GM23248 (cell line): Measurements from ENCODE around the gene TSPAN14. TPM values are rescaled to one million over a fixed set of nuclear protein-coding genes. Genes with fewer than 3 reads are reported as not detected.

ENCODE experiments used
- DNase-seq: peaks from one replicate; pipeline ENCODE4 v3.0.0-alpha.2; 2015
- H2AFZ ChIP-seq: fragments of 200-600 bp; sonication (generic); 2 replicates; pipeline ENCODE4 v1.6.1; 2016; ENCODE audit warnings: antibody characterized with exemption
- H3F3A ChIP-seq: fragments of 200-600 bp; sonication (generic); 2 replicates; pipeline ENCODE4 v1.6.1; 2016; ENCODE audit warnings: mild to moderate bottlenecking, antibody characterized with exemption, mixed run types; ENCODE audit not compliant: insufficient read depth
- H3K27ac ChIP-seq: fragments of 200-600 bp; sonication (generic); 2 replicates; pipeline ENCODE4 v1.5.1; 2016; ENCODE audit warnings: mild to moderate bottlenecking
- H3K27me3 ChIP-seq: fragments of 200-600 bp; sonication (generic); replicated peaks from 2 replicates; pipeline ENCODE4 v1.6.1; 2016; ENCODE audit warnings: mild to moderate bottlenecking; ENCODE audit not compliant: insufficient read depth
- H3K36me3 ChIP-seq: fragments of 200-600 bp; sonication (generic); 2 replicates; pipeline ENCODE4 v1.6.1; 2016; ENCODE audit warnings: low read depth, mild to moderate bottlenecking
- H3K4me1 ChIP-seq: fragments of 200-600 bp; sonication (generic); 2 replicates; pipeline ENCODE4 v1.6.1; 2016; ENCODE audit warnings: mild to moderate bottlenecking; ENCODE audit not compliant: insufficient read depth
- H3K4me2 ChIP-seq: fragments of 200-600 bp; sonication (generic); one replicate; pipeline ENCODE4 v1.6.1; 2016; ENCODE audit warnings: mild to moderate bottlenecking; ENCODE audit not compliant: unreplicated experiment
- H3K4me3 ChIP-seq: fragments of 200-600 bp; sonication (generic); 2 replicates; pipeline ENCODE4 v1.5.1; 2016; ENCODE audit warnings: mild to moderate bottlenecking
- H3K79me2 ChIP-seq: fragments of 200-600 bp; sonication (generic); 2 replicates; pipeline ENCODE4 v1.6.1; 2016; ENCODE audit warnings: mild to moderate bottlenecking; ENCODE audit not compliant: insufficient read depth
- H3K9ac ChIP-seq: fragments of 200-600 bp; sonication (generic); 2 replicates; pipeline ENCODE4 v1.6.1; 2016; ENCODE audit warnings: mild to moderate bottlenecking
- H3K9me2 ChIP-seq: fragments of 200-600 bp; sonication (generic); 2 replicates; pipeline ENCODE4 v1.6.1; 2016; ENCODE audit warnings: mixed run types, mild to moderate bottlenecking, moderate library complexity; ENCODE audit not compliant: insufficient read depth
- H3K9me3 ChIP-seq: fragments of 200-600 bp; sonication (generic); one replicate; pipeline ENCODE4 v1.6.1; 2017; ENCODE audit warnings: low read depth
- H4K20me1 ChIP-seq: fragments of 200-600 bp; sonication (generic); 2 replicates; pipeline ENCODE4 v1.6.0; 2016; ENCODE audit not compliant: insufficient read depth
- EZH2 ChIP-seq: fragments of 200-600 bp; sonication (generic); IDR thresholded peaks from 2 replicates; pipeline ENCODE4 v1.6.1; 2018; ENCODE audit warnings: antibody characterized with exemption, mild to moderate bottlenecking; ENCODE audit not compliant: insufficient read depth, poor library complexity, severe bottlenecking
- EZH2phosphoT487 ChIP-seq: fragments of 200-600 bp; sonication (generic); IDR thresholded peaks from 2 replicates; pipeline ENCODE4 v1.6.1; 2018; ENCODE audit warnings: antibody characterized with exemption, moderate library complexity, mild to moderate bottlenecking, low read depth; ENCODE audit not compliant: insufficient read depth
- WGBS, 2 experiments: methylation state at CpG; one replicate each; pipeline ENCODE4 v1.1.6; 2015 to 2017; ENCODE audit warnings: low lambda C conversion rate in 2 of 2, low coverage in 1 of 2; ENCODE audit errors: missing lambda C conversion rate in 2 of 2; 5-methylcytosine and 5-hydroxymethylcytosine counted together
- in situ Hi-C: fragments of 300-500 bp; cut with MboI; formaldehyde crosslinking; loops from 2 replicates; pipeline ENCODE4 v1.15.0; 2020
- polyA plus RNA-seq: library from polyadenylated mRNA; unstranded; fragments of >200 nt; fragmentation: Nextera tagmentation; extraction: Ambion mirVana; gene quantifications from 2 replicates; pipeline ENCODE4 v1.2.1, GENCODE V29; 2016
- total RNA-seq: library from RNA; depleted of rRNA; stranded (reverse); fragments of >200 nt; shearing (Covaris generic); gene quantifications from 2 replicates; pipeline ENCODE4 v1.2.3, GENCODE V29; 2014

The TSPAN14 gene
- total and polyA plus RNA-seq, 2 experiments from 2014 or later, result 14.1 to 23.7 TPM

GRCh38 chr10:80441831-80442230, 12.3 kb upstream of the TSPAN14 start:
- no peak for DNase-seq
- in situ Hi-C loops, result loop anchor here (25.0 kb wide), 1 partner anchor 470 kb away; no protein-coding TSS in a partner anchor
- no peak for TF ChIP-seq EZH2
- no peak for TF ChIP-seq EZH2phosphoT487
- H3K9ac ChIP-seq, result no peak overlapping the region
- peaks cover 25% of the 10 kb centered on the region for H3K27me3 ChIP-seq
- no peak overlapping the region for H3K4me3 ChIP-seq
- H3K79me2 ChIP-seq, result no peaks in the 10 kb centered on the region
- no peaks in the 10 kb centered on the region for H3K9me2 ChIP-seq
- 76 to 78% methylated on average over 8 of the region's 8 CpGs for WGBS, 2 experiments
- H3K9me3 ChIP-seq, result no peaks in the 10 kb centered on the region
- H3K27ac ChIP-seq, result no peak overlapping the region
- H3K36me3 ChIP-seq, result no peaks in the 10 kb centered on the region
- H3K4me2 ChIP-seq, result no peak overlapping the region
- H3F3A ChIP-seq, result no peaks in the 10 kb centered on the region
- no peak overlapping the region for H2AFZ ChIP-seq
- no peaks in the 10 kb centered on the region for H3K4me1 ChIP-seq
- no peaks in the 10 kb centered on the region for H4K20me1 ChIP-seq

DNA sequence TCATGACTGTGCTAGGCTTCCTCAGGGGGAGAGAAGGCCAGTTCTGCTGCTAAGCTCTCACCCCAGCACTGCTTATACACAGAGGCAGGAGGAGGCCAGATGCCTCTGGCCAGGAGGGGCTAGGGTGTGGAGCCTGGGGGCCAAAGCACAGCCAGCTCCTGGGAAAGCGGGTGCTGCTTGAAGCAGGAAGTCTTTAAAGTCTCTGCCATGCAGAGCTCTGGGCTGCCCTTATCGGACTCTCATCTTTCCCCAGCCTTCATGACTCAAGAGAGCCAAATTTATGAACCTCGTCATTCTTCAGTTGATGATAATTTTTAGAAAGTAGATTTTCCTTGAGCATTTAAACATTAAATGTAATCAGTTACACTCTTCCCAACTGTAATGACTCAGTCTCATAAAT, 11.2 kb upstream of the TSPAN14 start:
- Histone ChIP-seq H3K79me2 (no peaks in the 10 kb centered on the region), H3K9me2 (no peaks in the 10 kb centered on the region), H3K9ac (no peak overlapping the region), H3K4me3 (no peak overlapping the region), H3K4me2 (no peak overlapping the region), H3K27me3 (peaks cover 14% of the 10 kb centered on the region), H2AFZ (no peak overlapping the region), H3K9me3 (no peaks in the 10 kb centered on the region), H3K4me1 (no peaks in the 10 kb centered on the region), H3K36me3 (no peaks in the 10 kb centered on the region), H4K20me1 (no peaks in the 10 kb centered on the region), H3K27ac (no peak overlapping the region), H3F3A (no peaks in the 10 kb centered on the region)
- WGBS, 2 experiments, result 60 to 62% methylated on average over 3 of the region's 3 CpGs
- TF ChIP-seq EZH2phosphoT487 (no peak), EZH2 (no peak)
- no peak for DNase-seq
- in situ Hi-C loops, result loop anchor here (25.0 kb wide), 1 partner anchor 469 kb away; no protein-coding TSS in a partner anchor

DNA sequence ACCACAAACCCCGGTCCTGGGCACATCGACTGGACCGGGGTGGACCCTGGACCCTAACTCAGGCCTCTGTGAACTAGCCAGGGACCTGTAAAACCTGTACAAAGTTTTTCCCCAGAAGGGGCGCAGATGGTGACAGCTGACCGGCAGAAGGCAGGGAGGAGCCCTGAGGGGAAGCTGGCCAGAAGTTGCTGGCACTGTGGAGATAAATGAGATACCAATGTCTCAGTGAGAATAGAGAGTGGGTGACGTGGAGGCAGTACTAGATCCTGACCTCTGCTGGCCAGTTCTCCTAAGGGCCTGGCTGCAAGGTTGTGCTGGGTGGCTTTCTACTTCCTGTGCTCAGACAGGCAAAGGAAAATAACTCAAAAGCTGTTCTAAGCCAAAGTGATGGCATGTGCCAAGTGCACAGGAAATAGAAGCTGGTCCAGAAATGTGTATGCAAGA, 10.6 kb upstream of the TSPAN14 start:
- Histone ChIP-seq H3K27me3 (peaks cover 8% of the 10 kb centered on the region), H3K4me3 (no peak overlapping the region), H3K27ac (no peak overlapping the region), H3F3A (no peaks in the 10 kb centered on the region), H2AFZ (no peak overlapping the region), H3K36me3 (no peaks in the 10 kb centered on the region), H3K79me2 (no peaks in the 10 kb centered on the region), H3K4me1 (no peaks in the 10 kb centered on the region), H3K4me2 (no peak overlapping the region), H4K20me1 (no peaks in the 10 kb centered on the region), H3K9me3 (no peaks in the 10 kb centered on the region), H3K9me2 (no peaks in the 10 kb centered on the region), H3K9ac (no peak overlapping the region)
- DNase-seq, result no peak
- in situ Hi-C loops, result loop anchor here (25.0 kb wide), 1 partner anchor 469 kb away; no protein-coding TSS in a partner anchor
- WGBS, 2 experiments, result 51 to 60% methylated on average over 6 of the region's 6 CpGs
- no peak for TF ChIP-seq EZH2
- no peak for TF ChIP-seq EZH2phosphoT487

- Histone ChIP-seq H3K27me3 (0 out of 2 replicates have a peak, but pooled peaks cover 2% of the 10 kb centered on the region), H3K9me3 (no peaks in the 10 kb centered on the region), H3K36me3 (no peaks in the 10 kb centered on the region), H3K9ac (no peak overlapping the region), H3K79me2 (no peaks in the 10 kb centered on the region), H3K4me2 (no peak overlapping the region), H3F3A (no peaks in the 10 kb centered on the region), H3K4me1 (no peaks in the 10 kb centered on the region), H3K9me2 (no peaks in the 10 kb centered on the region), H3K4me3 (no peak overlapping the region), H4K20me1 (no peaks in the 10 kb centered on the region), H2AFZ (no peak overlapping the region), H3K27ac (no peak overlapping the region)
- DNase-seq, result no peak
- no peak for TF ChIP-seq EZH2phosphoT487
- no peak for TF ChIP-seq EZH2
- in situ Hi-C loops, result loop anchor here (25.0 kb wide), 1 partner anchor 468 kb away; no protein-coding TSS in a partner anchor
- WGBS, 2 experiments, result 7 to 9% methylated on average over 2 of the region's 2 CpGs
These were observed 10.0 kb upstream of the TSPAN14 start for GRCh38 chr10:80444124-80444523.
